Jurkat, Clone E6-1 (cell line): ENCODE measurements around the gene ANKRD34A.

Experiments used
- DNase-seq: peaks from one replicate; pipeline ENCODE4 v3.0.0-alpha.2; 2011; ENCODE audit warnings: low read depth, low spot score
- H3K4me3 ChIP-seq: 2 replicates; pipeline ENCODE4 v1.5.1; 2011; ENCODE audit warnings: mild to moderate bottlenecking, low read length, control low read depth, moderate library complexity

The ANKRD34A gene

GRCh38 chr1:145992502-145992936 lies 28.1 kb upstream of the ANKRD34A start:
- no peak for DNase-seq
- no peak overlapping the region for H3K4me3 ChIP-seq

- no peak overlapping the region for H3K4me3 ChIP-seq
- DNase-seq: no peak
These were observed 27.5 kb upstream of the ANKRD34A start for GRCh38 chr1:145991735-145992412.

- DNase-seq: no peak
These were observed 26.0 kb upstream of the ANKRD34A start for GRCh38 chr1:145990249-145990855.

GRCh38 chr1:145988773-145989172 lies 24.4 kb upstream of the ANKRD34A start:
- no peak for DNase-seq
- H3K4me3 ChIP-seq: no peak overlapping the region

More at GRCh38 chr1:145990249-145990855, 26.0 kb upstream of the ANKRD34A start:
- no peak overlapping the region for H3K4me3 ChIP-seq

- DNase-seq: no peak
These were observed 23.6 kb upstream of the ANKRD34A start for GRCh38 chr1:145987926-145988325.

GRCh38 chr1:145986551-145986950 lies 22.2 kb upstream of the ANKRD34A start:
- DNase-seq: no peak
- H3K4me3 ChIP-seq: no peak overlapping the region

More at GRCh38 chr1:145987926-145988325, 23.6 kb upstream of the ANKRD34A start:
- H3K4me3 ChIP-seq: no peak overlapping the region

- DNase-seq: no peak
- no peak overlapping the region for H3K4me3 ChIP-seq
These were observed 21.4 kb upstream of the ANKRD34A start for GRCh38 chr1:145985502-145986439.

GRCh38 chr1:145985129-145985501 lies 20.7 kb upstream of the ANKRD34A start:
- no peak for DNase-seq
- no peak overlapping the region for H3K4me3 ChIP-seq

- no peak for DNase-seq
- H3K4me3 ChIP-seq: no peak overlapping the region
These were observed 19.8 kb upstream of the ANKRD34A start for GRCh38 chr1:145983960-145984830.

- no peak overlapping the region for H3K4me3 ChIP-seq
- DNase-seq: no peak
These were observed 18.9 kb upstream of the ANKRD34A start for GRCh38 chr1:145983206-145983675.

GRCh38 chr1:145982010-145982723 lies 17.8 kb upstream of the ANKRD34A start:
- no peak overlapping the region for H3K4me3 ChIP-seq
- no peak for DNase-seq

GRCh38 chr1:145980457-145980994 lies 16.2 kb upstream of the ANKRD34A start:
- no peak for DNase-seq
- H3K4me3 ChIP-seq: no peak overlapping the region

GRCh38 chr1:145979746-145980456 lies 15.5 kb upstream of the ANKRD34A start:
- no peak for DNase-seq
- H3K4me3 ChIP-seq: no peak overlapping the region

- H3K4me3 ChIP-seq: peak overlapping the region; percentile 1; the same call in 1 of the 2 replicates
- peak; percentile 87 for DNase-seq
These were observed 14.7 kb upstream of the ANKRD34A start for GRCh38 chr1:145978854-145979745.

GRCh38 chr1:145978471-145978853 lies 14.1 kb upstream of the ANKRD34A start:
- DNase-seq: no peak
- H3K4me3 ChIP-seq: no peak overlapping the region
